Hepatocyte (in vitro differentiated cells): ENCODE measurements around the gene RUFY4. TPM values are rescaled to one million over a fixed set of nuclear protein-coding genes. Genes with fewer than 3 reads are reported as not detected.
"Not testable (repeated sequence)": the region's sequence is repeated elsewhere in the genome, so short reads cannot be mapped to it uniquely, and the experiment has no call there.

Source experiments
- DNase-seq: peaks from one replicate; pipeline ENCODE4 v3.0.0-alpha.2; 2016; ENCODE audit warnings: low spot score
- H2AFZ ChIP-seq: fragments of 200-600 bp; sonication (generic); 2 replicates; pipeline ENCODE4 v1.6.0; 2016; ENCODE audit warnings: antibody characterized with exemption, mild to moderate bottlenecking
- H3K27ac ChIP-seq: fragments of 200-600 bp; sonication (generic); 2 replicates; pipeline ENCODE4 v1.5.1; 2016; ENCODE audit warnings: mild to moderate bottlenecking
- H3K27me3 ChIP-seq: fragments of 200-600 bp; sonication (generic); 2 replicates; pipeline ENCODE4 v1.6.1; 2016
- H3K36me3 ChIP-seq: fragments of 200-600 bp; sonication (generic); replicated peaks from 2 replicates; pipeline ENCODE4 v1.5.1; 2016; ENCODE audit warnings: low read depth; ENCODE audit not compliant: insufficient read depth
- H3K4me1 ChIP-seq: fragments of 200-600 bp; sonication (generic); 2 replicates; pipeline ENCODE4 v1.5.1; 2016; ENCODE audit warnings: mild to moderate bottlenecking, moderate library complexity; ENCODE audit not compliant: insufficient read depth
- H3K4me2 ChIP-seq: fragments of 200-600 bp; sonication (generic); 2 replicates; pipeline ENCODE4 v1.6.0; 2016
- H3K4me3 ChIP-seq: fragments of 200-600 bp; sonication (generic); 2 replicates; pipeline ENCODE4 v1.5.1; 2016; ENCODE audit warnings: mild to moderate bottlenecking
- H3K79me2 ChIP-seq: fragments of 200-600 bp; sonication (generic); 2 replicates; pipeline ENCODE4 v1.6.0; 2017; ENCODE audit warnings: mild to moderate bottlenecking
- H3K9me2 ChIP-seq: fragments of 200-600 bp; sonication (generic); replicated peaks from 2 replicates; pipeline ENCODE4 v1.6.0; 2017; ENCODE audit warnings: mild to moderate bottlenecking; ENCODE audit not compliant: insufficient read depth
- H3K9me3 ChIP-seq: fragments of 200-600 bp; sonication (generic); 2 replicates; pipeline ENCODE4 v1.5.1; 2016; ENCODE audit warnings: low read depth, mild to moderate bottlenecking
- H4K20me1 ChIP-seq: fragments of 200-600 bp; sonication (generic); 2 replicates; pipeline ENCODE4 v1.6.0; 2016; ENCODE audit warnings: mild to moderate bottlenecking; ENCODE audit not compliant: insufficient read depth, poor library complexity, severe bottlenecking
- CTCF ChIP-seq: fragments of 200-600 bp; sonication (generic); IDR thresholded peaks from 2 replicates; pipeline ENCODE4 v1.5.1; 2016; ENCODE audit warnings: antibody characterized with exemption, mild to moderate bottlenecking; ENCODE audit not compliant: poor library complexity
- EZH2 ChIP-seq: fragments of 200-600 bp; sonication (generic); IDR thresholded peaks from 2 replicates; pipeline ENCODE4 v1.6.1; 2016; ENCODE audit warnings: antibody characterized with exemption, mild to moderate bottlenecking, borderline replicate concordance
- EZH2phosphoT487 ChIP-seq: fragments of 200-600 bp; sonication (generic); IDR thresholded peaks from one replicate; pipeline ENCODE4 v1.6.1; 2018; ENCODE audit warnings: antibody characterized with exemption, mild to moderate bottlenecking, low read depth, moderate library complexity; ENCODE audit not compliant: unreplicated experiment, severe bottlenecking
- WGBS: methylation state at CpG from one replicate; pipeline ENCODE4 v1.1.6; 2016; ENCODE audit warnings: low lambda C conversion rate; ENCODE audit errors: missing lambda C conversion rate; 5-methylcytosine and 5-hydroxymethylcytosine counted together
- polyA plus RNA-seq: library from polyadenylated mRNA; unstranded; fragments of >200 nt; fragmentation: Nextera tagmentation; extraction: Ambion mirVana; gene quantifications from 2 replicates; pipeline ENCODE4 v1.2.1, GENCODE V29; 2016
- total RNA-seq: library from RNA; depleted of rRNA; stranded (reverse); fragments of >200 nt; gene quantifications from 2 replicates; pipeline ENCODE4 v1.2.3, GENCODE V29; 2014

Gene RUFY4, protein sequence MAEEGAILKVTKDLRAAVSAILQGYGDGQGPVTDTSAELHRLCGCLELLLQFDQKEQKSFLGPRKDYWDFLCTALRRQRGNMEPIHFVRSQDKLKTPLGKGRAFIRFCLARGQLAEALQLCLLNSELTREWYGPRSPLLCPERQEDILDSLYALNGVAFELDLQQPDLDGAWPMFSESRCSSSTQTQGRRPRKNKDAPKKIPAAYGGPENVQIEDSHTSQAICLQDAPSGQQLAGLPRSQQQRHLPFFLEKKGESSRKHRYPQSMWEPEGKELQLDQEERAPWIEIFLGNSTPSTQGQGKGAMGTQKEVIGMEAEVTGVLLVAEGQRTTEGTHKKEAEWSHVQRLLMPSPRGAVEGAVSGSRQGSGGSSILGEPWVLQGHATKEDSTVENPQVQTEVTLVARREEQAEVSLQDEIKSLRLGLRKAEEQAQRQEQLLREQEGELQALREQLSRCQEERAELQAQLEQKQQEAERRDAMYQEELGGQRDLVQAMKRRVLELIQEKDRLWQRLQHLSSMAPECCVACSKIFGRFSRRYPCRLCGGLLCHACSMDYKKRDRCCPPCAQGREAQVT
- total RNA-seq (0.10 and 0.44 TPM in 2 replicates), polyA plus RNA-seq (1.5 TPM in 1 of 2 replicates, not detected in the other)

DNA sequence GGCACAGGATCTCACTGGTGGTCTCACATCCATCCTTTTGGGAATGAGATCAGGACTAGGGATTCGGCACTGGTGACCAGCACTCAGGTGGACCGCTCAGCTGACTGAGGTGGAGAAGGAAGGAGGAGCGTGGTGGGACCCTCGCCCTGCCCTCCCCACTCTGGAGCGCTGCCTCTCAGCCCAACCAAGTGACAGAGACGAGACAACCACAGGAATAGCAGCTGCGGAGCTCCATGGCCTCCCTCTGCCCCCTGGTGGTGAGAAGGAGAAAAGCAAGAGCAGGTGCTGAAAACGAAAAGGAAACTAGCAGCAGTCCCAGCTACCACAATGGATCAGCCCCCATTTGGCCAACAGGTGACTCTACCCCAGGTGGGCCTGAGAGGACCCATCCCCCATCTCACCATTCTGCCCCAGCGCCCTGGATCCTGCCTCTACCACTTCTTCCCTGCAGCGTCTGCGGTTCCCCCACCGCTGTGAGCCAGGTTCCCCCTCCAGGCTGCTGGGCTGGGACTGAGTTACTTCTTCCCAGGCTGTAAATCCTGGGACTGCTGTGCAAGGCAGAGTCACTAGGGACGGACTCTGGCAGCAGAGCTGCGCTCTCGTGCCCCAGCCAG, at the start of gene RUFY4:
TSS of gene RUFY4 (plus strand) at position 533 of the 614 bp plus-strand sequence. CDS start 1,353 bp downstream, outside the sequence.
- H4K20me1 ChIP-seq, result not testable (repeated sequence)

GRCh38 chr2:218019411-218020060, 49.5 kb upstream of the RUFY4 start:
- H3K4me1 ChIP-seq, result no peaks in the 10 kb centered on the region
- no peaks in the 10 kb centered on the region for H4K20me1 ChIP-seq
- H3K9me2 ChIP-seq, result no peaks in the 10 kb centered on the region
- TF ChIP-seq EZH2phosphoT487, result no peak
- TF ChIP-seq CTCF, result no peak
- TF ChIP-seq EZH2, result no peak
- no peak for DNase-seq
- H3K4me3 ChIP-seq, result no peak overlapping the region
- H3K27ac ChIP-seq, result no peak overlapping the region
- no peaks in the 10 kb centered on the region for H3K36me3 ChIP-seq
- H3K27me3 ChIP-seq, result no peaks in the 10 kb centered on the region
- no peaks in the 10 kb centered on the region for H3K79me2 ChIP-seq
- no peak overlapping the region for H2AFZ ChIP-seq
- H3K9me3 ChIP-seq, result no peaks in the 10 kb centered on the region
- WGBS, result 82% methylated on average over 7 of the region's 7 CpGs
- no peak overlapping the region for H3K4me2 ChIP-seq

More for the DNA sequence above, at the start of gene RUFY4:
- H3K4me1 ChIP-seq, H3K27ac ChIP-seq, H3K27me3 ChIP-seq, H3K36me3 ChIP-seq, H3K9me3 ChIP-seq, H3K9me2 ChIP-seq, H2AFZ ChIP-seq, H3K4me3 ChIP-seq, H3K79me2 ChIP-seq: not testable (repeated sequence)
- peak within 1 kb of the TSS; percentile 71 for H3K4me2 ChIP-seq
- 14% methylated on average over 15 of the region's 15 CpGs for WGBS
- peak; percentile 78 for TF ChIP-seq CTCF
- DNase-seq, result peak; percentile 80

DNA sequence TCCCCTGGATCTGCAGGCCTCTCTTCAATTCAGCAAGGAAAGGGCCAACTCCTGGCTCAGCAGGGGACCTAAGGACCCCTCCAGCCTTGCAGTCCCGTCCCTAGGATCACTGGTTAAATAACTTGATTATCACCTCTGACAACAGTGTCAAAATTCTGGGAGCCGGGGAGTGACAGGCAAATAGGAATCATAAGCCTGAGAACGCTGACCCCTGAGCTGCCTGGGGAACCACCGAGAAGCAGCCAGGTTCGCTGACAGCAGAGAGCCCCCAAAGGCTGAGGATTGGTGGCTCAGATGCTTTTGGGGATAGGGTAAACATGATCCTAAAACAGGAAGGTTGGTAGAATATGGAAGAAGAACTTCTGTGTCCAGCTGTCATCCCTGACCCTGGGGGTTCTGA, 48.8 kb upstream of the RUFY4 start:
- no peaks in the 10 kb centered on the region for H3K79me2 ChIP-seq
- 76% methylated on average over 5 of the region's 5 CpGs for WGBS

More for the DNA sequence above, 48.8 kb upstream of the RUFY4 start:
- H3K4me2 ChIP-seq, result no peak overlapping the region
- H3K27me3 ChIP-seq, result no peaks in the 10 kb centered on the region
- TF ChIP-seq CTCF (no peak), EZH2 (no peak), EZH2phosphoT487 (no peak)
- H3K27ac ChIP-seq, result no peak overlapping the region
- no peaks in the 10 kb centered on the region for H3K4me1 ChIP-seq
- no peaks in the 10 kb centered on the region for H3K9me2 ChIP-seq
- H4K20me1 ChIP-seq, result no peaks in the 10 kb centered on the region
- no peaks in the 10 kb centered on the region for H3K9me3 ChIP-seq
- H3K4me3 ChIP-seq, result no peak overlapping the region
- H3K36me3 ChIP-seq, result no peaks in the 10 kb centered on the region
- DNase-seq, result no peak
- H2AFZ ChIP-seq, result no peak overlapping the region
